IMR-90 (cell line): ENCODE results near the gene SLC38A5.

Source experiments
- MAZ ChIP-seq: IDR thresholded peaks from 2 replicates; pipeline ENCODE4 v1.6.1; 2012; ENCODE audit warnings: low read depth, mild to moderate bottlenecking, low read length, improper control_type of control experiment, moderate library complexity, borderline replicate concordance
- POLR2A ChIP-seq: IDR thresholded peaks from 2 replicates; pipeline ENCODE4 v1.6.1; 2012; ENCODE audit warnings: mild to moderate bottlenecking, low read depth, low read length
- SMC3 ChIP-seq: fragments of 150-350 bp; IDR thresholded peaks from 2 replicates; pipeline ENCODE4 v1.6.1; 2016; ENCODE audit warnings: low read depth, mild to moderate bottlenecking, antibody characterized with exemption, low read length, moderate library complexity
- USF2 ChIP-seq: fragments of 150-350 bp; IDR thresholded peaks from 2 replicates; pipeline ENCODE4 v1.6.1; 2017; ENCODE audit warnings: mild to moderate bottlenecking, antibody characterized with exemption, low read length, low read depth
- TF ChIP-seq, protein P1 (sequence below): conservative IDR thresholded peaks from 2 replicates; pipeline ENCODE4 v1.5.1; 2012; ENCODE audit warnings: mild to moderate bottlenecking, low read depth, low read length, improper control_type of control experiment

DNA sequence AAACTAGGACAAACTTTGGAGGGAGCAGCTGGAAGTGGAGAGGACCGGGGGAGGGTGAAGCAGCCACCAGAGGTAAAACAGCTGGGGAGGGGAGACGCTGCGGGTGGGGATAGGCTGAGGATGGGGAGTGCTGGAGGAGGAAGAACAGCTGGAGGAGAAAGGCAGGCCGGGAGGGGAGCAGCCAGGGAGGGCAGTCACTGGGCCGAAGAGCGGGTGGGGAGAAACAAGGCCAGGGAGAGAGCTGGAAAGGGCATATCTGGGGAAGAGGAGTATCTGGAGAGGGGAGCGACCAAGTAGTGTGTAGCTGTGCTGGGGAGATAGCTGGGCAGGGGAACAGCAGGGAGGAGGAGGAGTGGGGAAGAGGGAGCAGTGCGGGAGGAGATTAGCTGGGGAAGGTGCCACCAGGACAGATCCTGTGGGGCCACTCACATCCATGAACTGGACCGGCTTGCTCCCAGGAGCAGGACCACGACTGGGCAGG, 2.7 kb downstream of the SLC38A5 start:
- no peak for TF ChIP-seq USF2
- TF ChIP-seq, protein P1, sequence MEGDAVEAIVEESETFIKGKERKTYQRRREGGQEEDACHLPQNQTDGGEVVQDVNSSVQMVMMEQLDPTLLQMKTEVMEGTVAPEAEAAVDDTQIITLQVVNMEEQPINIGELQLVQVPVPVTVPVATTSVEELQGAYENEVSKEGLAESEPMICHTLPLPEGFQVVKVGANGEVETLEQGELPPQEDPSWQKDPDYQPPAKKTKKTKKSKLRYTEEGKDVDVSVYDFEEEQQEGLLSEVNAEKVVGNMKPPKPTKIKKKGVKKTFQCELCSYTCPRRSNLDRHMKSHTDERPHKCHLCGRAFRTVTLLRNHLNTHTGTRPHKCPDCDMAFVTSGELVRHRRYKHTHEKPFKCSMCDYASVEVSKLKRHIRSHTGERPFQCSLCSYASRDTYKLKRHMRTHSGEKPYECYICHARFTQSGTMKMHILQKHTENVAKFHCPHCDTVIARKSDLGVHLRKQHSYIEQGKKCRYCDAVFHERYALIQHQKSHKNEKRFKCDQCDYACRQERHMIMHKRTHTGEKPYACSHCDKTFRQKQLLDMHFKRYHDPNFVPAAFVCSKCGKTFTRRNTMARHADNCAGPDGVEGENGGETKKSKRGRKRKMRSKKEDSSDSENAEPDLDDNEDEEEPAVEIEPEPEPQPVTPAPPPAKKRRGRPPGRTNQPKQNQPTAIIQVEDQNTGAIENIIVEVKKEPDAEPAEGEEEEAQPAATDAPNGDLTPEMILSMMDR, result no peak
- TF ChIP-seq POLR2A, result no peak
- no peak for TF ChIP-seq SMC3
- no peak for TF ChIP-seq MAZ
